Activated CD4-positive, alpha-beta memory T cell treated with anti-CD3 and anti-CD28 coated beads, Interleukin-2, amount 10 ng/mL, durations not matched to agents 7 days and 5 days (primary cell): ENCODE results near the gene ODAD2. TPM values are rescaled to one million over a fixed set of nuclear protein-coding genes. Genes with fewer than 3 reads are reported as not detected.

Experiments used
- CTCF ChIA-PET: fragments of 350-600 bp; sonication (Branson Sonifier 250); formaldehyde crosslinking; loops from one replicate; lab custom pipeline; 2021; ENCODE audit warnings: antibody characterized with exemption, inconsistent platforms; lab: Charles Lee
- POLR2A ChIA-PET: fragments of 350-600 bp; sonication (Branson Sonifier 250); formaldehyde crosslinking; loops from one replicate; lab custom pipeline; 2021; ENCODE audit warnings: antibody characterized with exemption; lab: Charles Lee
- DNase-seq: peaks from one replicate; pipeline ENCODE4 v3.0.0-alpha.2; 2020
- H3K27ac Mint-ChIP-seq: one replicate; pipeline ENCODE4 v1.8.0; 2021; ENCODE audit warnings: mild to moderate bottlenecking, mixed read lengths
- H3K27me3 Mint-ChIP-seq: one replicate; pipeline ENCODE4 v1.8.0; 2021; ENCODE audit warnings: mixed read lengths
- H3K36me3 Mint-ChIP-seq: one replicate; pipeline ENCODE4 v1.8.0; 2021; ENCODE audit warnings: low read depth, mixed read lengths
- H3K4me1 Mint-ChIP-seq: one replicate; pipeline ENCODE4 v1.8.0; 2021; ENCODE audit warnings: mixed read lengths
- H3K4me3 Mint-ChIP-seq: one replicate; pipeline ENCODE4 v1.8.0; 2021; ENCODE audit warnings: mild to moderate bottlenecking, mixed read lengths
- H3K9me3 Mint-ChIP-seq: one replicate; pipeline ENCODE4 v1.8.0; 2021; ENCODE audit warnings: mixed read lengths
- total RNA-seq, 2 experiments: library from RNA; stranded (reverse); gene quantifications; one replicate each; pipeline ENCODE4 v1.2.3, GENCODE V29; 2021

ODAD2 gene
- total RNA-seq, 2 experiments from 2014 or later = not detected

- H3K27ac Mint-ChIP-seq = no peak overlapping the region
- ChIA-PET CTCF (no interaction called here), POLR2A (no interaction called here)
- H3K27me3 Mint-ChIP-seq = peaks cover 28% of the 10 kb centered on the region
- no peak for DNase-seq
- no peaks in the 10 kb centered on the region for H3K9me3 Mint-ChIP-seq
- H3K4me3 Mint-ChIP-seq = no peak overlapping the region
- peaks cover 4% of the 10 kb centered on the region for H3K4me1 Mint-ChIP-seq
- H3K36me3 Mint-ChIP-seq = no peaks in the 10 kb centered on the region
Observed at GRCh38 chr10:27770181-27770580, 228.7 kb downstream of the ODAD2 start.
